Esophagus squamous epithelium (tissue), 4 donors: ENCODE results near the gene PHEX.

ENCODE experiments used
- CTCF ChIP-seq, 6 experiments: fragments of 450-650 bp in 4 of 6; fragments of 200-600 bp in 2 of 6; sonication (generic) in 2 of 6; IDR thresholded peaks; one replicate each; pipeline ENCODE4 v1.5.1; 2016 to 2019; ENCODE audit warnings: antibody characterized with exemption in 6 of 6, mild to moderate bottlenecking in 4 of 6, moderate library complexity in 4 of 6
- POLR2A ChIP-seq, 4 donors: fragments of 450-650 bp; IDR thresholded peaks; one replicate each; pipeline ENCODE4 v1.6.1; 2017; ENCODE audit warnings: antibody characterized with exemption in 4 of 4, mild to moderate bottlenecking in 4 of 4, moderate library complexity in 3 of 4

DNA sequence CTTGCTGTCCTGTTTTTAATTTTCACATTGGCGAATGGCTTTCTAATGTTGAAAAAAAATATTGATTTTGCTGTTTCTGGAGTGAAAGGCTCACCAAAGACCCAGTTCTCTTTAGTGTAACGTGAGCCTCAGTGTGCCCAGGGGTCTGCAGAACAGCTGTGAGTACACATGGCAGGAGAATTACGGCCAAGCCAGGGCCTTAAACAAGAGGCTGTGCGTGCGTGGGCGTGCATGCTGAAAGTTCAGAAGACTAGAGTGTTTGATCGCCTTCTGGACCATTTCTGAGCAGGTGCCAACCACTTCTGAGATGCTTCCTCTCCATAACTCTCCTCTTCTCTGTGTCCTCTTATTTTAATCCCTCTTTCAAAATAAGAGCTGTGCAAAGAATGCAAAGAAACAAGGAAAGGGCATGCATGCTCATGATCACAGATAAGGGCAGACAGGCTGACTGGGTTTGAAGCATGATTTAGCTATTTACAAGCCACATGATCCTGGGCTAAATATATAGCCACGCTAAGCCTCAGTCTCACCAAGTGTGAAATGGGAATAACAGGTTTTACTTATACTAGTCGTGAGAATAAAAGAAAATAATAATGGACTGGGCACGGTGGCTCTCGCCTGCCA lies 9.9 kb downstream of the PHEX start:
- TF ChIP-seq CTCF (IDR thresholded peaks at IDR 0.05), result no peak
- TF ChIP-seq POLR2A (IDR thresholded peaks at IDR 0.05), result no peak
